GM06990 (cell line): ENCODE results near the gene CRYGS.

Experiments
- DNase-seq: peaks from one replicate; pipeline ENCODE4 v3.0.0-alpha.2; 2011; ENCODE audit not compliant: insufficient read length; ENCODE audit errors: extremely low read depth
- H3K27me3 ChIP-seq: replicated peaks from 2 replicates; pipeline ENCODE4 v1.6.0; 2011; ENCODE audit warnings: low read length; ENCODE audit not compliant: control insufficient read depth, insufficient read depth
- H3K36me3 ChIP-seq: 2 replicates; pipeline ENCODE4 v1.5.1; 2011; ENCODE audit warnings: low read length; ENCODE audit not compliant: control insufficient read depth, insufficient read depth
- H3K4me3 ChIP-seq: replicated peaks from 2 replicates; pipeline ENCODE4 v1.5.1; 2011; ENCODE audit warnings: low read depth, mild to moderate bottlenecking, control low read depth, low read length
- TF ChIP-seq, protein P1 (sequence below): IDR thresholded peaks from 2 replicates; pipeline ENCODE4 v1.5.1; 2011; ENCODE audit warnings: low read length, control low read depth, mild to moderate bottlenecking, inconsistent platforms; ENCODE audit not compliant: insufficient read depth, poor library complexity, severe bottlenecking

The CRYGS gene

DNA sequence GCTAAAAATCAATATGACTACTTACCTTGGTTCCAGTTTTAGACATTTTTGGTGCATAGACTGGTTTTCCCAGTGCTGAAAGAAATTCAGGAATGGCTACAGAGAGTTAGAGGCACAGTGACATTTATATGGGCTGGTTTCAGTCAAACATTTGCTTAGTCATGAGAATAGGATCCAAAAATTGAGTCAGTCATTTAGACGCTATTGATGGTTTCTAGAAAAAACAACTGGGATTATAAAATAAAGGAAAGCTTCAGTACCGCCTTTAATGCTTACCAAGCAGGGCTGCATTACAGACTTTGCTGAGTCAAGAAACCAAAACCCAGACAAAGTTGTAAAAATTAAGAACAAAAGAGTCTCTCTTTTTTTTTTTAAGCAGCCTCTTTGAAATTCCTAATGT is at the start of gene CRYGS:
Gene CRYGS (minus strand): TSS at position 100 of the 400 bp plus-strand sequence. CDS start 54 bp downstream, at position 46.
- Histone ChIP-seq H3K27me3 (no peaks in the 10 kb centered on the region), H3K4me3 (no peak within 1 kb of the TSS), H3K36me3 (no peaks in the 10 kb centered on the region; the same call in 1 of the 2 replicates)
- TF ChIP-seq, protein P1, sequence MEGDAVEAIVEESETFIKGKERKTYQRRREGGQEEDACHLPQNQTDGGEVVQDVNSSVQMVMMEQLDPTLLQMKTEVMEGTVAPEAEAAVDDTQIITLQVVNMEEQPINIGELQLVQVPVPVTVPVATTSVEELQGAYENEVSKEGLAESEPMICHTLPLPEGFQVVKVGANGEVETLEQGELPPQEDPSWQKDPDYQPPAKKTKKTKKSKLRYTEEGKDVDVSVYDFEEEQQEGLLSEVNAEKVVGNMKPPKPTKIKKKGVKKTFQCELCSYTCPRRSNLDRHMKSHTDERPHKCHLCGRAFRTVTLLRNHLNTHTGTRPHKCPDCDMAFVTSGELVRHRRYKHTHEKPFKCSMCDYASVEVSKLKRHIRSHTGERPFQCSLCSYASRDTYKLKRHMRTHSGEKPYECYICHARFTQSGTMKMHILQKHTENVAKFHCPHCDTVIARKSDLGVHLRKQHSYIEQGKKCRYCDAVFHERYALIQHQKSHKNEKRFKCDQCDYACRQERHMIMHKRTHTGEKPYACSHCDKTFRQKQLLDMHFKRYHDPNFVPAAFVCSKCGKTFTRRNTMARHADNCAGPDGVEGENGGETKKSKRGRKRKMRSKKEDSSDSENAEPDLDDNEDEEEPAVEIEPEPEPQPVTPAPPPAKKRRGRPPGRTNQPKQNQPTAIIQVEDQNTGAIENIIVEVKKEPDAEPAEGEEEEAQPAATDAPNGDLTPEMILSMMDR: no peak
- no peak for DNase-seq

DNA sequence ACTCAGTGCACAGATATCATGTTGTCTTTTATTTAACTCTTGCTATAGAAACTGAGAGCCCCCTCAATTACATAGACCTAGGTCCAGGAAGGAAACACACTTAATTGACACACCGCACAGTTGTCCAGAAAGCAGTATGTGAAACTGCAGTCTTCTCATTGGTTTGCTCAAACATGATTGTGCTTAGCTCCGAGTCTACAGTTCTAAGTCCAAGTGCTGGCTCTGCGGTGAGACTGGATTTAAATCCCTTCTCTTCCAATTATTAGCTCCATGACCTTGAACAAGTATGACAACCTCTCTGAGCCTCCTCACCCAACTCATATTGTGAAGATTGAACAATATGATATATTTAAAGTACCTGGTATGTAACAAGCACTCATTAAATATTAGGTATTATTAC is 49.7 kb upstream of the CRYGS start:
- TF ChIP-seq, protein P1: no peak
- H3K36me3 ChIP-seq: no peaks in the 10 kb centered on the region
- H3K27me3 ChIP-seq: no peaks in the 10 kb centered on the region
- no peak overlapping the region for H3K4me3 ChIP-seq
- no peak for DNase-seq

DNA sequence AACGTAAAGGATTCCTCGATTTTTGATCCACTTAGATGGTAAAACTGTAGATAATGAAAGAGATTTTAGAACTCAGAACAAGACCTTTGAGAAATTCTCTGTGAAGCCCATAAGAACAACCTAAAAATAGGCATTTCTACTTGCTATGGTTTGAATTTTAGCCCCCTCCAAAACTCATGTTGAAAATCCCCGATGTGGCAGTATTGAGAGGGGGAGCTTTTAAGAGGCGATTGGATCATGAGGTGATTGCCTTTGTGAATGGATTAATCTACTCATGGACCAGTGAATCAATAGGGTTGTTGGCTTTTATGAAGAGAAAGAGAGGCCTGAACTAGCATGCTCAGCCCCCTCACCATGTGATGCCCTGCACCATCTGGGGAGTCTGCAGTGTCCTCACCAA is 48.5 kb upstream of the CRYGS start:
- TF ChIP-seq, protein P1: no peak
- Histone ChIP-seq H3K27me3 (no peaks in the 10 kb centered on the region), H3K4me3 (no peak overlapping the region), H3K36me3 (no peaks in the 10 kb centered on the region)
- DNase-seq: no peak

DNA sequence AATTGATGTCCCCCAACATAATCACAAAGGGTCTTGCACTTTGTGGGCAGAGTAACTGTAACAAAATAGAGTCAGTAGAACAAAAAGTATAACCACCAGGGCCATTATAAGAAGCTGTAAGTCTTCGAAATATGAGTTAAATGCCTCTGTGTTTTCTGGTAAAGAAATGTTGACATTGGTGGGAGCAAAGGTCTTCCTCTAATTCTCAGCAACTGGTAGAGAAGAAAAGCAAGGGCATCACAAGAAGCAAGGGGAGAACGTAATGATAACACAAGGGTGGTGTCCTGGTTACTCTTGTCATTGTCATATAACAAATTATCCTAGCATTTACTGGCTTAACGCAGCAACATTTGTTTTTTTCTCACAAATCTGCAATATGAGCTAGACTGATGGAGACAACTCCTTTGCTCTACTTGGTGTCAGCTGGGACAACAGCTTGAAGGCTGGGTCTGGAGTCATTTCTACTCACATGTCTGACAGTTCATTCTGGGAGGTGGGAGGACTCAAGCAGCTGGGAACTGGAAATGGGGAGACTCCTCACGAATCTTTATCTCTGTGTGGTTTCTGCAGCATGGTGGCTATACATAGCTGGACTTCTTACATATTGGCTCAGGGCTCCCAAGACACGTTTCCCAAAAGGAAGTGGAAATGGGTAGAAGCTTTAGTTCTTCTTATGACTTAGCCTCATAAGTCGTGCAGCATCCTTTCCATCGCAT is 46.6 kb upstream of the CRYGS start:
- Histone ChIP-seq H3K27me3 (no peaks in the 10 kb centered on the region), H3K36me3 (peaks cover 3% of the 10 kb centered on the region), H3K4me3 (no peak overlapping the region)
- no peak for DNase-seq
- TF ChIP-seq, protein P1: no peak

DNA sequence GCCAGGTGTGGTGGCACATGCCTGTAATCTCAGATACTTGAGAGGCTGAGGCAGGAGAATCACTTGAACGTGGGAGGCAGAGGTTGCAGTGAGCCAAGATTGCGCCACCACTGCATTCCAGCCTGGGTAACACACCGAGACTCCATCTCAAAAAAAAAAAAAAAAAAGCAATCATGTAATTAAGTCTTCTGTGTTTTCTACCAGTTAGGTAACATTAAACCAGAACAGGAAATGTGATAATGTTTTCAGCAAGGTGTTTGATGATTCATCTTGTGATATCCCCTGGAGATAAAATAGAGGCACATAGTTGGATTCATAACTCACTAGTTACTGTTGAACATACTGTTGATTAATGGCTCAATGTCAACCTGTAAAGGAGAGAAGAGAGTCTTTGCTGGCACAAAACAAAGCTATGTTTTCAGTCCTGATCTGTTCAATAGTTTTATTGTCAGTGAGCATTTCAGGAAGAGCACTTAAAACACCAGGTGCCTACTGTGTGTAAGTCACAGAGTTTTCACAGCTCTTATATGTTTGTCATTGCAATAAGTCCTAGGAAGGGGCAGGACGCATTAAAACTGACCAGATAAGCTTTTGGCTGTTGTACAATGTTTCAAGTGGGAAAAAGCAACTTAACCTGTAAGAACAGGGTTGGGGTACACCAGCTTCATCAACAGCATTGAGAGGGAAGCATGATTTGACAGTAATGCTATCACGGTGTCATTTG is 45.8 kb upstream of the CRYGS start:
- DNase-seq: no peak
- TF ChIP-seq, protein P1: no peak

More for the DNA sequence above, 45.8 kb upstream of the CRYGS start:
- Histone ChIP-seq H3K4me3 (no peak overlapping the region), H3K36me3 (peaks cover 5% of the 10 kb centered on the region), H3K27me3 (no peaks in the 10 kb centered on the region)
